ENCODE results near the gene KCNH4. TPM values are rescaled to one million over a fixed set of nuclear protein-coding genes. Genes with fewer than 3 reads are reported as not detected.

The KCNH4 gene
- total RNA-seq, 1 experiment from 2014 or later, result not detected

- no peaks in the 10 kb centered on the region for H3K36me3 ChIP-seq (ENCODE audit: control insufficient read depth in 1 of 2, insufficient read depth in 2 of 2, low read length in 2 of 2)
- H4K20me1 ChIP-seq (ENCODE audit: insufficient read depth), result no peaks in the 10 kb centered on the region
- no peak overlapping the region for H2AFZ ChIP-seq (ENCODE audit: low read depth, low read length, poor library complexity, severe bottlenecking)
- no peaks in the 10 kb centered on the region for H3K79me2 ChIP-seq (ENCODE audit: insufficient read depth, low read length)
- ChIA-PET CTCF (no interaction called here), POLR2A (no interaction called here), RAD21 (ENCODE audit: low non-redundant PET in 1 of 2, low total read pairs in 2 of 2, uncharacterized antibody in 2 of 2, unreplicated experiment in 2 of 2) (no interaction called here)
- no peaks in the 10 kb centered on the region for H3K9me3 ChIP-seq (ENCODE audit: control insufficient read depth in 1 of 2, insufficient read depth in 1 of 2, low read depth in 1 of 2, low read length in 2 of 2)
- intact Hi-C loops (cut with micrococcal nuclease), result no loop called here
- no peak overlapping the region for H3K4me3 ChIP-seq (replicated peaks in 1 of 2; ENCODE audit: low read depth in 1 of 2, low read length in 2 of 2)
- no peak for TF ChIP-seq YY1 (IDR thresholded peaks at IDR 0.05; ENCODE audit: extremely low read depth, insufficient replicate concordance, low read depth, low read length)
- TF ChIP-seq, protein P1, sequence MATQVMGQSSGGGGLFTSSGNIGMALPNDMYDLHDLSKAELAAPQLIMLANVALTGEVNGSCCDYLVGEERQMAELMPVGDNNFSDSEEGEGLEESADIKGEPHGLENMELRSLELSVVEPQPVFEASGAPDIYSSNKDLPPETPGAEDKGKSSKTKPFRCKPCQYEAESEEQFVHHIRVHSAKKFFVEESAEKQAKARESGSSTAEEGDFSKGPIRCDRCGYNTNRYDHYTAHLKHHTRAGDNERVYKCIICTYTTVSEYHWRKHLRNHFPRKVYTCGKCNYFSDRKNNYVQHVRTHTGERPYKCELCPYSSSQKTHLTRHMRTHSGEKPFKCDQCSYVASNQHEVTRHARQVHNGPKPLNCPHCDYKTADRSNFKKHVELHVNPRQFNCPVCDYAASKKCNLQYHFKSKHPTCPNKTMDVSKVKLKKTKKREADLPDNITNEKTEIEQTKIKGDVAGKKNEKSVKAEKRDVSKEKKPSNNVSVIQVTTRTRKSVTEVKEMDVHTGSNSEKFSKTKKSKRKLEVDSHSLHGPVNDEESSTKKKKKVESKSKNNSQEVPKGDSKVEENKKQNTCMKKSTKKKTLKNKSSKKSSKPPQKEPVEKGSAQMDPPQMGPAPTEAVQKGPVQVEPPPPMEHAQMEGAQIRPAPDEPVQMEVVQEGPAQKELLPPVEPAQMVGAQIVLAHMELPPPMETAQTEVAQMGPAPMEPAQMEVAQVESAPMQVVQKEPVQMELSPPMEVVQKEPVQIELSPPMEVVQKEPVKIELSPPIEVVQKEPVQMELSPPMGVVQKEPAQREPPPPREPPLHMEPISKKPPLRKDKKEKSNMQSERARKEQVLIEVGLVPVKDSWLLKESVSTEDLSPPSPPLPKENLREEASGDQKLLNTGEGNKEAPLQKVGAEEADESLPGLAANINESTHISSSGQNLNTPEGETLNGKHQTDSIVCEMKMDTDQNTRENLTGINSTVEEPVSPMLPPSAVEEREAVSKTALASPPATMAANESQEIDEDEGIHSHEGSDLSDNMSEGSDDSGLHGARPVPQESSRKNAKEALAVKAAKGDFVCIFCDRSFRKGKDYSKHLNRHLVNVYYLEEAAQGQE (IDR thresholded peaks at IDR 0.05; ENCODE audit: low read depth), result peak; percentile 77
- H3K9ac ChIP-seq (ENCODE audit: low read length), result no peak overlapping the region
- H3K27me3 ChIP-seq (ENCODE audit: insufficient read depth, low read length), result peaks cover 3% of the 10 kb centered on the region; the same call in 1 of the 2 replicates
- H3K9me2 ChIP-seq (ENCODE audit: insufficient read depth), result no peaks in the 10 kb centered on the region
- ATAC-seq, result no peak
- no TSS peak for BruUV-seq (replicated peaks)
- no peak for DNase-seq (ENCODE audit: low read depth, low spot score)
- no peak overlapping the region for H3K4me2 ChIP-seq (ENCODE audit: low read length)
- H3K4me1 ChIP-seq (ENCODE audit: control insufficient read depth in 1 of 2, insufficient read depth in 2 of 2, low read length in 2 of 2), result peaks cover 14 to 24% of the 10 kb centered on the region in 2 experiments
- H3K27ac ChIP-seq (ENCODE audit: low read depth, low read length), result no peak overlapping the region
Measured at GRCh38 chr17:42179911-42180410, 981 bp downstream of the KCNH4 start.

DNA sequence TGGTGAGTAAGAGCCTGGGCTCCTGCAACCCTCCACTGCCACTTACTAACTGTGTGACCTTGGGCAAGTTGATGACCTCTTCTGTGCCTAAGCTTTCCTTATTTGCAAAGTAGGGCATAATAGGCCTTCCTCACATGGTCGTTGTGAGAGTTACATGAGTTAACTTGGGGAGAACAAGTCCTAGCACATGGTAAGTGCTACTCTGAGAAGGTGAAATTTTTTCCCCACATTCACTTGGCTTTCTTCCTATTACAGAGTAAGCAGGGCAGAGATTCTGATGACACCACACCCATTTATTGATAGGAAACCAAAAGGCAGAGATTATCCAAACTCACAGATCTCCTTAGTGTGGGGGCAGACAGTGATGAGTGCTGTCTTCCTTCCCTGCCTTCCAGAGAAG is 1.6 kb downstream of the KCNH4 start:
- Histone ChIP-seq H3K4me2 (ENCODE audit: low read length) (no peak overlapping the region), H3K9me3 (ENCODE audit: control insufficient read depth in 1 of 2, insufficient read depth in 1 of 2, low read depth in 1 of 2, low read length in 2 of 2) (no peaks in the 10 kb centered on the region), H3K4me3 (replicated peaks in 1 of 2; ENCODE audit: low read depth in 1 of 2, low read length in 2 of 2) (no peak overlapping the region), H3K9ac (ENCODE audit: low read length) (no peak overlapping the region), H2AFZ (ENCODE audit: low read depth, low read length, poor library complexity, severe bottlenecking) (no peak overlapping the region), H3K27ac (ENCODE audit: low read depth, low read length) (no peak overlapping the region), H3K9me2 (ENCODE audit: insufficient read depth) (no peaks in the 10 kb centered on the region), H3K79me2 (ENCODE audit: insufficient read depth, low read length) (no peaks in the 10 kb centered on the region), H3K27me3 (ENCODE audit: insufficient read depth, low read length) (peaks cover 3% of the 10 kb centered on the region; the same call in 1 of the 2 replicates), H4K20me1 (ENCODE audit: insufficient read depth) (no peaks in the 10 kb centered on the region), H3K36me3 (ENCODE audit: control insufficient read depth in 1 of 2, insufficient read depth in 2 of 2, low read length in 2 of 2) (no peaks in the 10 kb centered on the region), H3K4me1 (ENCODE audit: control insufficient read depth in 1 of 2, insufficient read depth in 2 of 2, low read length in 2 of 2) (peaks cover 11 to 18% of the 10 kb centered on the region in 2 experiments)
- no TSS peak for BruUV-seq (replicated peaks)
- RAD21 ChIA-PET (ENCODE audit: low non-redundant PET in 1 of 2, low total read pairs in 2 of 2, uncharacterized antibody in 2 of 2, unreplicated experiment in 2 of 2), result no interaction called here
- intact Hi-C loops (cut with micrococcal nuclease), result no loop called here
- DNase-seq (ENCODE audit: low read depth, low spot score), result no peak
- POLR2A ChIA-PET, result no interaction called here
- no peak for TF ChIP-seq ELF1 (IDR thresholded peaks at IDR 0.05; ENCODE audit: borderline replicate concordance, low read depth)
- no peak for TF ChIP-seq YY1 (IDR thresholded peaks at IDR 0.05; ENCODE audit: extremely low read depth, insufficient replicate concordance, low read depth, low read length)
- no peak for TF ChIP-seq SP1 (IDR thresholded peaks at IDR 0.05; ENCODE audit: low read depth)
- TF ChIP-seq POLR2AphosphoS5 (IDR thresholded peaks at IDR 0.05; ENCODE audit: low read depth, low read length), result no peak
- no peak for TF ChIP-seq CTCF (IDR thresholded peaks at IDR 0.05 in 2 of 3, conservative IDR thresholded peaks at IDR 0.05 in 1 of 3; ENCODE audit: borderline replicate concordance in 1 of 3, insufficient read depth in 1 of 3, low read depth in 2 of 3, low read length in 2 of 3)
- no peak for TF ChIP-seq SIN3A (IDR thresholded peaks at IDR 0.05; ENCODE audit: low read depth)
- TF ChIP-seq EGR1 (IDR thresholded peaks at IDR 0.05; ENCODE audit: low read depth), result no peak
- TF ChIP-seq EZH2phosphoT487 (IDR thresholded peaks at IDR 0.05; ENCODE audit: borderline replicate concordance), result no peak
- TF ChIP-seq CBX3 (IDR thresholded peaks at IDR 0.05; ENCODE audit: low read depth), result no peak
- TF ChIP-seq ZBTB33 (IDR thresholded peaks at IDR 0.05; ENCODE audit: extremely low read depth, insufficient replicate concordance, low read length), result no peak
- TF ChIP-seq CEBPB (IDR thresholded peaks at IDR 0.05; ENCODE audit: low read depth), result no peak
- ATAC-seq, result no peak
- CTCF ChIA-PET, result no interaction called here

Measured in HCT116 (cell line).